GM13977 (cell line): ENCODE data around the gene SLC35E3.

ENCODE experiments used
- DNase-seq: peaks from one replicate; pipeline ENCODE4 v3.0.0; 2012; ENCODE audit warnings: low spot score
- CTCF ChIP-seq: IDR thresholded peaks from 2 replicates; pipeline ENCODE4 v1.5.1; 2012; ENCODE audit warnings: mild to moderate bottlenecking, control low read depth; ENCODE audit not compliant: insufficient read depth; ENCODE audit errors: extremely low read depth, missing control alignments
- in situ Hi-C: fragments of 300-500 bp; cut with MboI; formaldehyde crosslinking; loops from one replicate; pipeline ENCODE4 v1.12.0; 2022; ENCODE audit warnings: low sequenced_read_pairs, low pct_unique_long_range_greater_than_20kb, mixed read lengths, inconsistent platforms; ENCODE audit not compliant: unreplicated experiment

The SLC35E3 gene

GRCh38 chr12:68767191-68767590 is 21.2 kb downstream of the SLC35E3 start:
- no peak for DNase-seq
- TF ChIP-seq CTCF = no peak
- in situ Hi-C loops = no loop called here

DNA sequence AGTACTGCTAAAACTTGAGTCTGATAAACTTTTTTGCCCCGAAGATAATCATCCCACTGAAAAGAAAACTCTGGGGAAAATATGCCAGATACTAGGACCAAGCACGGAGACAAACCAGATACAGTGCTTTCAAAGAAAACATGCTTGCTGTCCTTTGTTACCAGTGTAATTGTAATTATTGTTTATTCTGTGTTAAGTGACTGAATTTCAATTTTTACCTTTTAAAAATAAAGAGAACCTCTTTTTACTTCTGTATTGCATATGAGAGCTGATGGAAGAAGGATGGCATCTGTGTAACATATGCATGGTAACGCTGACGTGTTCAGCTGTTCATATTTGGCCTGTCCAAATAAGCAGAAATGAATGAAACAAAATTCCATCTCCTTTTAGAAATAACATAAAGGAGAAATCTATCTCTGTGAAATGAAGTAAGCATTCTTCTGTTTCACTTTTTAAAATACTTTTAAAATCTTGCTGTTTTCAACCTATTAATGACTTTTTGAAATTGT is 22.5 kb downstream of the SLC35E3 start:
- TF ChIP-seq CTCF = no peak

GRCh38 chr12:68769941-68770340 is 24.0 kb downstream of the SLC35E3 start:
- no peak for DNase-seq
- in situ Hi-C loops = no loop called here
- TF ChIP-seq CTCF = no peak

More for the DNA sequence above, 22.5 kb downstream of the SLC35E3 start:
- in situ Hi-C loops = no loop called here
- DNase-seq = no peak

DNA sequence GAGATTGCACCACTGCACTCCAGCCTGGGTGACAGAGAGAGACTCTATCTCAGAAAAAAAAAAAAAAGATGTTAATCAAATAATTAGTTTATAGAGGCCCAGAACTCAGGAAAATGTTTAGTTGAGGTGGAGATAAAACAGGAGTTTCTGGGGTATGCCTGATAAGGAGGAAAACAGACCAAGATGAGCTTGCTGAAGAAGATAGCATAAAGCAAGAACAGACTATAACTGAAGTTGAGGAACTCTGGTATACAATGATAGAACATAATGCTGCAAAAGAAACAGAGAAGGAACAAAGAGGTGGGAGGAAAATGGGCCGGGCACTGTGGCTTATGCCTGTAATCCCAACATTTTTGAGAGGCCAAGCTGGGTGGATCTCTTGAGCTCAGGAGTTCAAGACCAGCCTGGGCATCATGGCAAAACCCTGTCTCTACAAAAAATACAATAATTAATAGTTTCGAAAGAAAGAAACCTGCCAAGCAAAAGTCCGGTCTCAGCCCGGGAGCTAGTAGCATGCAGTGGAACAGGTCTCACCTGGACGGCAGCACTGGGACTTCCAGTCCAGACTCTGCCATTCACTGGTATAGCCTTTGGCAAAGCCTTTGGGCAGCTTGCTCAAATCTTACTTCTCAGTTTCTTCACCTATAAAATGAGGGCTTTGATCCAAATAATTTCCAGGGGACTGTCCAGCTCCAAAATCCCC is 25.4 kb downstream of the SLC35E3 start:
- TF ChIP-seq CTCF = no peak
- in situ Hi-C loops = no loop called here
- no peak for DNase-seq

GRCh38 chr12:68772714-68773113 is 26.7 kb downstream of the SLC35E3 start:
- no peak for DNase-seq
- in situ Hi-C loops = no loop called here
- no peak for TF ChIP-seq CTCF

- in situ Hi-C loops = no loop called here
- DNase-seq = no peak
- no peak for TF ChIP-seq CTCF
Measured at GRCh38 chr12:68773582-68773981, 27.6 kb downstream of the SLC35E3 start.

DNA sequence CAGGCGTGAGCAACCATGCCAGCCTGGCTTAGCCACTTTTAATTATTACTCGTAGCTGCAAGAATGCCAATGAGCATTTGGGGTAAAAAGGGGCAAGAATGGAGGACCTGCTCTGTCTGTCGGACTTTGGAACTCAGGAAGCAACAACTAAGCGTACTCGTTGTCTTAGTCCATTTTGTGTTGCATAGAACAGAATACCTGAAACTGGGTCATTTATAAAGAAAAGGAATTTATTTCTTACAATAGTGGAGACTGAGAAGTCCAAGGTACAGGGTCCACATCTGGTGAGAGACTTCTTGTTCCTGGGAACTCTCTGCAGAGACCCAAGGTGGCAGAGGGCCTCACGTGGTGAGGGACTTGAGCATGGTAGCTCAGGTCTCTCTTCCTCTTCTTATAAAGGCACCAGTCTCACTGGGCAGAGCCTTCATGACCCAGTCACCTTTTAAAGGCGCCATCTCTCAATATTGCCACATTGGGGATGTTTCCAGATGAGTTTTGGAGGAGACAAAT is 29.2 kb downstream of the SLC35E3 start:
- no peak for DNase-seq
- TF ChIP-seq CTCF = no peak
- in situ Hi-C loops = no loop called here
